Astrocyte of the cerebellum (primary cell): ENCODE results near the gene CAPS.
"Not testable (repeated sequence)": the region's sequence is repeated elsewhere in the genome, so short reads cannot be mapped to it uniquely, and the experiment has no call there.

Source experiments
- DNase-seq: peaks from one replicate; pipeline ENCODE4 v3.0.0-alpha.2; 2011; ENCODE audit warnings: low read depth
- H3K4me3 ChIP-seq: 2 replicates; pipeline ENCODE4 v1.5.1; 2011; ENCODE audit warnings: mild to moderate bottlenecking, low read depth, low read length, moderate library complexity
- in situ Hi-C: cut with HindIII; loops from 2 replicates; pipeline ENCODE4 v1.10.0; 2017; ENCODE audit warnings: low sequenced_read_pairs
- TF ChIP-seq, protein P1 (sequence below): IDR thresholded peaks from 2 replicates; pipeline ENCODE4 v1.5.1; 2012; ENCODE audit warnings: low read length, low read depth, moderate library complexity, mild to moderate bottlenecking; ENCODE audit errors: missing control alignments

CAPS gene

DNA sequence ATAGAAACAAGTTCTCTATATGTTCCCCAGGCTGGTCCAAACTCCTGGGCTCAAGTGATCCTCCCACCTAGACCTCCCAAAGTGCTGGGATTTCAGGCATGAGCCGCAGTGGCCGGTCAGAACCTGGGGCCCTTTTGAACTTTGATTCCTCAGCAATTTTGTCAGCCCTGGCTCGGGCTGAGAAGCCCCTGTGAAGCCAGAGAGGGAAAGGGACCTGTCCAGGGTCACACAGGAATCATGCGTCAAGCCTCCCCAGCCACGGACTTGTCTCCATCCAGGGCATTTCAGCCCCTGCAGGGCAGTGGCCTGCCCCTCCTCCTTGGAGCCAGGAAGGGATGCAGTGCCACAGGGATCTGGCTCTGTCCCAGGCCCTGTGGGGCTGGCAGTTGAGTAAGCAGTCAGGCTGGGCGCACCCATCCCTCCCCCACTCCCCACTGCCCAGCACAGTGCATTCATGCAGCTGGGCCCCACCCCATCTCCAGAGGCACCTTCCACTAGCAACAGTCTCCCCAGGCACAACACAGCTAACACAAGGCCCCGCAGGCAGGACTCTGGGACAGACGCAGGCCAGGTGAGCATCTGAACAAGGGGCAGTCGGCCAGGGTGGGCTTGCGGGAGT, at the start of gene CAPS:
CAPS (plus strand) TSS at position 516 of the 619 bp plus-strand sequence. CDS start 153 bp downstream, outside the sequence.
- no peak for DNase-seq
- in situ Hi-C loops = no loop called here
- no peak within 1 kb of the TSS for H3K4me3 ChIP-seq
- TF ChIP-seq, protein P1, sequence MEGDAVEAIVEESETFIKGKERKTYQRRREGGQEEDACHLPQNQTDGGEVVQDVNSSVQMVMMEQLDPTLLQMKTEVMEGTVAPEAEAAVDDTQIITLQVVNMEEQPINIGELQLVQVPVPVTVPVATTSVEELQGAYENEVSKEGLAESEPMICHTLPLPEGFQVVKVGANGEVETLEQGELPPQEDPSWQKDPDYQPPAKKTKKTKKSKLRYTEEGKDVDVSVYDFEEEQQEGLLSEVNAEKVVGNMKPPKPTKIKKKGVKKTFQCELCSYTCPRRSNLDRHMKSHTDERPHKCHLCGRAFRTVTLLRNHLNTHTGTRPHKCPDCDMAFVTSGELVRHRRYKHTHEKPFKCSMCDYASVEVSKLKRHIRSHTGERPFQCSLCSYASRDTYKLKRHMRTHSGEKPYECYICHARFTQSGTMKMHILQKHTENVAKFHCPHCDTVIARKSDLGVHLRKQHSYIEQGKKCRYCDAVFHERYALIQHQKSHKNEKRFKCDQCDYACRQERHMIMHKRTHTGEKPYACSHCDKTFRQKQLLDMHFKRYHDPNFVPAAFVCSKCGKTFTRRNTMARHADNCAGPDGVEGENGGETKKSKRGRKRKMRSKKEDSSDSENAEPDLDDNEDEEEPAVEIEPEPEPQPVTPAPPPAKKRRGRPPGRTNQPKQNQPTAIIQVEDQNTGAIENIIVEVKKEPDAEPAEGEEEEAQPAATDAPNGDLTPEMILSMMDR = no peak

DNA sequence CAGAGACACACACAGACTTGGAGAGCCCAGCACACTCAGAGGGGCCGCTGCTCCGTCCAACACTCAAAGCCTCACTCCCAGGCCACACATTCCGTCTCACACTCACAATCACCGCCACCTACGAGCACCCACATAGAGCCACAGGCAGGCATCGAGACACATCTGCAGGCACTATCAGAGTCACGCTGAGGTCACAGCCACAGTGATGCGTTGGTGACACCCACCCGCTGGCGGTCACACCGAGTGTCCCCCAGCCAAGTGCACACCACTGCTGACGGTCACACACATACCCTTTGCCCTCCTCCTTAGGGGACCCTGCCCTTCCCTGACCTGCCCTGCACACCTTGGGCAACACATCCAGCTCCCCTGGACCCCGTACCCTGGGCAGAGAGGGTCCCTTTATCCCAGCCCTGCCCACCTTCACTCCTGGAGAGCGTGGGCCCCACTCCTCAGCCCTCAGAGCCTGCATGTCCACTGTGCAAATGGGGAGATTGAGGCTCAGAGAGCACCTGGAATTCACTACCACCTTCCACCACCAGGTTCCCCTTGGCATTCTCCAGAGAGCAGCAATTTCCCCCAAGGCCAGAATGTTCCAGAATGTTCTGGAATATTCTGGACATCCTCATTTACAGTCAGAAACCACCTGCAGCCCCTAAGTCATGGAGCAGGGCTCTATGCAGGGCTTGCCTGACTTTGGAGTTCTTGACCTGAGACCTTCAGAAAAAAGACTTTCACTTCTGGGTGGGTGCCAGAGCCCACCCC, 49.1 kb upstream of the CAPS start:
- DNase-seq = no peak
- in situ Hi-C loops = no loop called here
- TF ChIP-seq, protein P1 = peak; percentile 35
- no peak overlapping the region for H3K4me3 ChIP-seq

DNA sequence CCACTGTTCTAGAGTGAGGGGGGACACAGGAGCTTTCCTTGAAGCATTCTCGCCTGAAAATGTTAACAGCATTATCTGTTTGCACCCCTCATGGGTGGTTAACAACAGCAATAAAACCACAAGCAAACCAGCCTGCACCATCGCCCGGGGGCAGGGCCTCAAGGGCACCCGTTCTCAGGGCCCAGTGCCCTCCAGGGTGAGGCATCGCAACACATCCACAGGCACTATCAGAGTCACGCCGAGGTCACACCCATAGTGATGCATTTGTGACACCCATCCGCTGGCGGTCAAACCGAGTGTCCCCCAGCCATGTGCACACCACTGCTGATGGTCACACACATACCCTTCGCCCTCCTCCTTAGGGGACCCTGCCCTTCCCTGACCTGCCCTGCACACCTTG, 48.3 kb upstream of the CAPS start:
- in situ Hi-C loops = no loop called here
- H3K4me3 ChIP-seq = no peak overlapping the region
- no peak for DNase-seq
- TF ChIP-seq, protein P1 = no peak

DNA sequence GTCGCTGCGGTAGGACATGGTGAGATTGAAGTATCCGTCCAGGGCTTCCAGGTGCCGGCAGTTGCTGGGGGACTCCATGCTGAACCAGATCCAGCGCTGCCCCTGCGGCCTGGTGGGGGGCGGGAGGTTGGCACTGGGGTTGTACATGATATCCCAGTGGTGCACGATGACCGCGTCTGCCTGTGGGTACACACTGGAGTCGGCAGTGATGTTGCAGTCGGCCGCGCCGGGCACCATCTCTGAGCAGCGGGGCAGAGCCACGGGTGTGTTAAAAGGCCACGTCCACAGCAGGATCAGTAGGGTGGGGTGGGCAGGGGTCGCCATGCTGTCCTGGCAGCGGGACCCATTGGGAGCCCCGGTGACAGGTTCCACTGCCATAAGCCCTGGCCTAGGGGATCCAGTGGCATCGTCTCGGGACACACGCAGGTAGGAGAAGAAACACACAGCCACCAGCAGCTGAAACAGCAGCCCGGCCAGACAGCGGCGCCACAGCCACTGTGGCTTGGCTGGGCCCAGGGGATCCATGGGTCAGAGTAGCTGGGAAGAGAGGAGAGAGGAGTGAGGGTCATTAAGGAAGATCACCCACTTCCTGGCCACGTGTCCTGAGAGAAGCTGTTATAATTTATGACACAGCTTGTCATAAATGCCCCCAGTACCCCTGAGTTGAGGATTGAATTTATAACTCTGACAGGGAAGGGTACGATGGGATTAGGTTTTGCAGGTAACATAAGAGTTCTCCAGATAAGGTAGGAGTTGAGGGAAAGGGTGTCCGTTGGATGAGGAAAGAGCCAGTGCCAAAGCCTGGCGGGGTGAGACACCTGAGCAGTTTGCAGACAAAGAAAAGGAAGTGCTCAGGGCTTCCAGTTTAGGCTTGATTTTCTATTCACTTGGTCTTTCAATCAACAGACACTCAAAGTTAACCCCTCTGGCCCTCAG, 46.6 kb upstream of the CAPS start:
- TF ChIP-seq, protein P1 = no peak
- H3K4me3 ChIP-seq = no peak overlapping the region
- in situ Hi-C loops = no loop called here
- no peak for DNase-seq

DNA sequence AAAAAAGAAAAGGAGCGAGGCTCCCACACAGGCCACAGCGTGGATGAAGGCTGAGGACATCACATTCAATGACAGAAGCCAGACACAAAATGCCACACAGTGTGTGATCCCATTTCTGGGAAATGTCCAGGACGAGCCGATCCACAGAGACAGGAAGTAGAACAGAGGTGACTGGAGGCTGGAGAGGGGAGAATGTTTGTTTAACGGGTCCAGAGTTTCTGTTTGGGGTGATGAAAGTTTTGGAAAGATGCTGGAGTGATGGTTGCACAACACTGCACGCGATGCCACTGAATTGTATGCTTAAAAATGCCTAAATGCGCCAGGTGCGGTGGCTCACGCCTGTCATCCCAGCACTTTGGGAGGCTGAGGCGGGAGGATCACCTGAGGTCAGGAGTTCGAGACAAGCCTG, 43.1 kb upstream of the CAPS start:
- in situ Hi-C loops = no loop called here
- DNase-seq = no peak
- TF ChIP-seq, protein P1 = no peak
- no peak overlapping the region for H3K4me3 ChIP-seq

DNA sequence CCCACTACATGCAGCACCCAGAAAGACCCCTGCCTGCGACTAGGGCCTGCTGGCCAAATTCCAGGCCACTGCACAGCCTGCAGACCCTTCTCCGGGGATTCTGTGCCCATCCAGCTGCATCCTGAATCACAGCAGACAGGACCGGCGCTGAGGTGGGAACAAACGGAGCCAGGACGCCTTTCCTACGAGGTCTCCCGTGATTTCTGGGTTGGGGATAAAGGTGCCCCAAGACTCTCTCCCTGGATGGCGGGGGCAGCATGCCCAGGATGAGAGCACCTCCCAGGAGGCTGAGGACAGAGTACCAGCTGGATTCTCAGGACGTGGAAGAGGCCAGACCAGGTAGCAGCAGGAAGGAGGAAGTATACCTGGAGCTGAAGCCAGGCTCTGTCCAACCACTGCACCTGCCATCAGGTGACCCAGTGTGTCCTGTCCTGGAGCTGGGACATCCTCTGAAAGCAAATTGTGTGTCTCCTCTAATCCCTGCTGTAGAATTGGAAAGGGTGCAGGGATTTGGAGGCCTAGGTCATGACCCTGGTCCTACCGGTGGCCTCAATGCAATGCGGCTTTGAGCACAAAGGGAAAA, 40.3 kb upstream of the CAPS start:
- in situ Hi-C loops = no loop called here
- DNase-seq = no peak
- H3K4me3 ChIP-seq = no peak overlapping the region
- TF ChIP-seq, protein P1 = no peak

DNA sequence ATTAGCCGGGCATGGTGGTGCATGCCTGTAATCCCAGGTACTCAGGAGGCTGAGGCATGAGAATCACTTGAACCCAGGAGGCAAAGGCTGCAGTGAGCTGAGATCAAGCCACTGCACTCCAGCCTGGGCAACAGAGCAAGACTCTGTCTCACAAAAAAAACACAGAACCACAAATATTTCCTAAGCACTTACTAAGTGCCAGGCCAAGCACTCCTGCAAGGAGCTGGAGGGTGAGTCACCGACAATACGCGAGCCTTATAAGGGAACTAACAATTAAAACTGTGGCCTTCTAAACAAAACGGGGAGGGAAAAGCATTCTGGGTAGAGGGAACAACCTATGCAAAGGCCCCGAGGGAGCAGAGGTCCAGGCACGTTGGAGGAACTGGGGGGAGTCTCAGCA, 39.6 kb upstream of the CAPS start:
- DNase-seq, in situ Hi-C loops: not testable (repeated sequence)

More for the DNA sequence above, 39.6 kb upstream of the CAPS start:
- H3K4me3 ChIP-seq = not testable (repeated sequence)
